Adrenal gland (tissue), 5 donors: Measurements from ENCODE around the gene CD300C.

Experiments
- POLR2A ChIP-seq, 2 donors: fragments of 450-650 bp; IDR thresholded peaks; one replicate each; pipeline ENCODE4 v1.6.1; 2017; ENCODE audit warnings: antibody characterized with exemption in 2 of 2, mild to moderate bottlenecking in 2 of 2, moderate library complexity in 1 of 2
- TF ChIP-seq, protein P1 (sequence below), 6 experiments: fragments of 450-650 bp in 4 of 6; fragments of 200-600 bp in 2 of 6; sonication (generic) in 1 of 6; IDR thresholded peaks; 1 replicate in 5 of 6; 2 replicates in 1 of 6; pipeline versions ENCODE4 v1.5.1 to v1.8.0; 2016 to 2021; ENCODE audit warnings: antibody characterized with exemption in 6 of 6, mild to moderate bottlenecking in 2 of 6, moderate library complexity in 1 of 6
- donor health status: DM: no; HTN: no; CAD: no.

DNA sequence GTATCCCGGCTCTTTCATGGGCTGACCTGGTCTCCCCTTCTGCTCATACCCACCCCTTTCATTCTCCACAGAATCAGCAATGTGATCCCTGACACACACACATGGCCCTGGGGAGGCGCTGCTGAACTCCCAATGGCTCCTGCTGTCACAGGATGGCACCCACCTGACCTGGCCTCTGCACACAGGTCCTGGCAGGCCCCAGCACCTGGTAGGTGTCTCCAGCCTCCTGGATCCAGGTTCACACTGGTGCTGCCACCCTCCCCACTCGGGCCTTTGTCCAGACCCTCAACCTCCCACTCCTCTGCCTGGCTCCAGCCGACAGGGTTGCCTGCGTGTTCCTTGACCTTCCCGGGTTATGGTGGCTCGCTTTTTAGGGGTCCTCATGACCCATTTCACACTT lies 1.3 kb upstream of the CD300C start:
- TF ChIP-seq, protein P1, sequence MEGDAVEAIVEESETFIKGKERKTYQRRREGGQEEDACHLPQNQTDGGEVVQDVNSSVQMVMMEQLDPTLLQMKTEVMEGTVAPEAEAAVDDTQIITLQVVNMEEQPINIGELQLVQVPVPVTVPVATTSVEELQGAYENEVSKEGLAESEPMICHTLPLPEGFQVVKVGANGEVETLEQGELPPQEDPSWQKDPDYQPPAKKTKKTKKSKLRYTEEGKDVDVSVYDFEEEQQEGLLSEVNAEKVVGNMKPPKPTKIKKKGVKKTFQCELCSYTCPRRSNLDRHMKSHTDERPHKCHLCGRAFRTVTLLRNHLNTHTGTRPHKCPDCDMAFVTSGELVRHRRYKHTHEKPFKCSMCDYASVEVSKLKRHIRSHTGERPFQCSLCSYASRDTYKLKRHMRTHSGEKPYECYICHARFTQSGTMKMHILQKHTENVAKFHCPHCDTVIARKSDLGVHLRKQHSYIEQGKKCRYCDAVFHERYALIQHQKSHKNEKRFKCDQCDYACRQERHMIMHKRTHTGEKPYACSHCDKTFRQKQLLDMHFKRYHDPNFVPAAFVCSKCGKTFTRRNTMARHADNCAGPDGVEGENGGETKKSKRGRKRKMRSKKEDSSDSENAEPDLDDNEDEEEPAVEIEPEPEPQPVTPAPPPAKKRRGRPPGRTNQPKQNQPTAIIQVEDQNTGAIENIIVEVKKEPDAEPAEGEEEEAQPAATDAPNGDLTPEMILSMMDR (IDR thresholded peaks at IDR 0.05) = no peak
- no peak for TF ChIP-seq POLR2A (IDR thresholded peaks at IDR 0.05)
